Femur (tissue), 1 donor: ENCODE data around the gene GRM1.

Source experiments
- DNase-seq: peaks from one replicate; pipeline ENCODE4 v3.0.0-alpha.2; 2017

GRM1 gene

DNA sequence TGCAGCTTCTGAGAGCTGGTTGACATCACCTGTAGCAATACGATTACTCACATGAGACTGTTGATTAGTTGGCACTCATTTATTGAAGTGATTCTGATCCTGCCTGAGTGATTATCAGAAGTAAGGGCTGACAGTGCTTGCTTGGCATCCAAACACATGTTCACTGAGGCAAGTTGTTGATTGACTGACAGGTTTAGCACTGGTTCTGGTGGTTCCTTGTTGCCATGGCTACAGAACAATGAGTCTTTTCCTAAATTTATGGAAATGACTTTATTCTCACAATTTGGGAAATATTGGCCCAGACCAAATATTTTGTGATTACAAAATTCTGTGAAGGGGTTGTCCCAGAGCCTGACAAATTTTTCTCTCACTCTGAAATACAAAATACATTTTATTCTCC is 368.8 kb downstream of the GRM1 start:
- no peak for DNase-seq

DNA sequence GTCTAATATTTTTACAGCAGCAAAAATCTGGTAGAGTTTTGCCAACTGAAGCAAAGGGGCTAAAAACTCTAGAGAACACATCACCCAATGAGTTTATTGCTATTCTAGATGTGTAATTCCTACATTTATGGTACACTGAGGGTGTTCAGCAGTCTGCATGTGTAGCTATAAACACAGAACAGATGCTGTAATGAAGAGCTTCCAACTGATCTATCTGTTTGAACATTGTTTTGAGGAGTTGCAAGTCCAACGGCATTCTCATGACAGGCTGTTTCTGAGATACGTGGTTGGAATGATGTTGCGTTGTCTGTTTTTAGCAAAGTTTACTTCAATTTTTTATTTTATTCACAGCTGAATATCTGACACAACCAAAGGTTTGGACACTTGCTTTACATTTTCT is 373.6 kb downstream of the GRM1 start:
- DNase-seq, result no peak

DNA sequence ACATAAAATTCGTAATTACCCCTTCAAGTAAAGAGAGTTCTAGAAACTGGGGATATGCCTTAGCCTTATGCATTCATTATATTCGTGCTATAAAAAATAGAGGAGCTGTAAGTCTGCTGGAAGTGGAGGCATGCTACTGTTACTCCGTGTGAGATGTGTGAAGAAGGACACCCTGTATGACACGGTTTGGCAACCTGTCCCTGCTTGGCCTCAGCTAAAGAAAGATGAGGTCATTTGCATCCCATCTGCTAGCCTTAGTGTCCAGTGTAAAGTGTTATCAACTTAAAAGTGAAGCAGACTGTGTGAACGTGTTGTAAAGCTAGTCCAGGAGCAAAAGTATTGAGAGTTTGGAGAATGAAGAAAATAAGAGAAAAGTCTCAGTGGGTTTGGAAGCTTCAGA is 379.7 kb downstream of the GRM1 start:
- no peak for DNase-seq

DNA sequence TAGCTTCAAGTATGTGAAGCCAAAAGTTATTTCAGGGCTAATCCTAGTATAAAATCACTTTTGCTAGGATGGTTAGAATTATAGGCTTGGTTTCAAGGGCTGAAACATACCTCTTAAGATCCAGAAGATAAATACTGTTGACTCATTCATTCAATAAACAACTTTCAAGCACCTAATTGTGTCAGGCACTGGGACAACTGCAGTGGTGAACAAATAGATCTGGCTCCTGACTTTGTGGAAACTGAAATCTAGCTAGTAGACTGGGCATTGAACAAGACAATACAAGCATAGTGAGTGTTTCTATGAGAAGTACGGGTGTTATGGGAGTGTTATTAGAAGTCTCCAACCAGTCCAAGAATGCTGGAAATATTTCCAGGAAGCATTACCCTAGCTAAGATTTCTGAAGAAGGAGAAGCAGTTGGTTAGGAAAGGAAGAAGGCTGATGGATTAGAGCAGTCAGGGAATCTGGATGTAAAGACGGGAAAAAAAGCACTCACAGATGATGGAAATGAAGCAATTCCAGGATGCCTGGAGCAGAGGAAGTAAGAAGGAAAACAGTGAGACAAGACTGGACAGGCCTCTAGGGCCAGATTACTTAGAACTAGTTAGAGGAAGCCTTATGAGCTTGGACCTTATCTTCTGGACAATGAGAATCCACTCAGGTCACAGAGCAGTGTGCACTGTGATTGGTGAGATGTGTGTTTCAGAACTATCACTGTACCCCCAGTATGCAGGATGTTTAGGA is 382.2 kb downstream of the GRM1 start:
- DNase-seq, result no peak

- no peak for DNase-seq
Observed at GRCh38 chr6:146419576-146419975, 390.7 kb downstream of the GRM1 start.

GRCh38 chr6:146420255-146420654 is 391.4 kb downstream of the GRM1 start:
- DNase-seq, result no peak

GRCh38 chr6:146422789-146423375 is 394.0 kb downstream of the GRM1 start:
- no peak for DNase-seq

DNA sequence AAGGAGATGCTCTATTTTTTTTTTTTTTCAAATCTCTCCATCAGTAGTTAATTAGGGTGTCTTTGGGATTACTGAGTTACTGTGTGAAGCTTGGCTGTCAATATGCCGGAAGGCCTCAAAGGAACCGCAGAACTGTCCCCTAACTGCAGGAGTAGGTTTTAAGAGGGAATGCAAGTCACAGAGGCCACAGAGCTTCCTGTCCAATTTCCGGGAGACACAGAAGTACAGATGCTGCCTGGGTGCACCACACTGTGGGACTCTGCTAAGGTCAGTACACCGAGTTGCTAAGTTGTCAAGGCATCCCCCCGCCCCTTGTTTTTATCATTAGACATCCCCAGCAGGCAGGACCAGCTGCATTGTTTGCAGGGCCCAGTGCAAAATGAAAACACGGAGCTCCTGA is 394.6 kb downstream of the GRM1 start:
- DNase-seq, result no peak

DNA sequence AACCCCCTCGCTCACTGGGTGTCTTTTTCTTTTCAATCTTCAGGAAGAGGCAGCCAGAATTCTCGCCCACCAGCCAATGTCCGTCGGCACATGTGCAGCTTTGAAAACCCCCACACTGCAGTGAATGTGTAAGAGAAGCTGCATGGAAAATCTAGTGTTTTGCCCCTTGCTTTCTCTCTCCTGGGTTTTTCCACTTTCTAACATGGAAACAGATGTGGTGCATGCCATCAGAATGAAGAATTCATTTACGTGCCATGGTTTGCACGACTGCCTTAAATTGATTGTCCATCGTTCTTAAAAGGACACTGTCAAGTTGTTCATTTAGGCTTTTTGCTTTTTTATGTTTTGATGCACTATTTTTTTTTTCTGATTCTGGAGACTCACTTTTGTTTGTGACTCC is 397.7 kb downstream of the GRM1 start:
- DNase-seq, result peak; percentile 23

- no peak for DNase-seq
Observed at GRCh38 chr6:146429831-146430230, 401.0 kb downstream of the GRM1 start.

DNA sequence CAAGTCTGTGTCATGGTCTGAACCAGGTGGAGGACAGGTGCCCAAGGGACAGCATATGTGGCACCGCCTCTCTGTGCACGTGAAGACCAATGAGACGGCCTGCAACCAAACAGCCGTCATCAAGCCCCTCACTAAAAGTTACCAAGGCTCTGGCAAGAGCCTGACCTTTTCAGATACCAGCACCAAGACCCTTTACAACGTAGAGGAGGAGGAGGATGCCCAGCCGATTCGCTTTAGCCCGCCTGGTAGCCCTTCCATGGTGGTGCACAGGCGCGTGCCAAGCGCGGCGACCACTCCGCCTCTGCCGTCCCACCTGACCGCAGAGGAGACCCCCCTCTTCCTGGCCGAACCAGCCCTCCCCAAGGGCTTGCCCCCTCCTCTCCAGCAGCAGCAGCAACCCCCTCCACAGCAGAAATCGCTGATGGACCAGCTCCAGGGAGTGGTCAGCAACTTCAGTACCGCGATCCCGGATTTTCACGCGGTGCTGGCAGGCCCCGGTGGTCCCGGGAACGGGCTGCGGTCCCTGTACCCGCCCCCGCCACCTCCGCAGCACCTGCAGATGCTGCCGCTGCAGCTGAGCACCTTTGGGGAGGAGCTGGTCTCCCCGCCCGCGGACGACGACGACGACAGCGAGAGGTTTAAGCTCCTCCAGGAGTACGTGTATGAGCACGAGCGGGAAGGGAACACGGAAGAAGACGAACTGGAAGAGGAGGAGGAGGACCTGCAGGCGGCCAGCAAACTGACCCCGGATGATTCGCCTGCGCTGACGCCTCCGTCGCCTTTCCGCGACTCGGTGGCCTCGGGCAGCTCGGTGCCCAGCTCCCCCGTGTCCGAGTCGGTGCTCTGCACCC is 405.2 kb downstream of the GRM1 start:
- peak; percentile 34 for DNase-seq

DNA sequence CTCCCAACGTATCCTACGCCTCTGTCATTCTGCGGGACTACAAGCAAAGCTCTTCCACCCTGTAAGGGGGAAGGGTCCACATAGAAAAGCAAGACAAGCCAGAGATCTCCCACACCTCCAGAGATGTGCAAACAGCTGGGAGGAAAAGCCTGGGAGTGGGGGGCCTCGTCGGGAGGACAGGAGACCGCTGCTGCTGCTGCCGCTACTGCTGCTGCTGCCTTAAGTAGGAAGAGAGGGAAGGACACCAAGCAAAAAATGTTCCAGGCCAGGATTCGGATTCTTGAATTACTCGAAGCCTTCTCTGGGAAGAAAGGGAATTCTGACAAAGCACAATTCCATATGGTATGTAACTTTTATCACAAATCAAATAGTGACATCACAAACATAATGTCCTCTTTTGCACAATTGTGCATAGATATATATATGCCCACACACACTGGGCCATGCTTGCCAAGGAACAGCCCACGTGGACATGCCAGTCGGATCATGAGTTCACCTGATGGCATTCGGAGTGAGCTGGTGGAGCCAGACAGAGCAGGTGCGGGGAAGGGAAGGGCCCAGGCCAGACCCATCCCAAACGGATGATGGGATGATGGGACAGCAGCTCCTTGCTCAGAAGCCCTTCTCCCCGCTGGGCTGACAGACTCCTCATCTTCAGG is 406.0 kb downstream of the GRM1 start:
- DNase-seq, result no peak

GRCh38 chr6:146441907-146442306 is 413.0 kb downstream of the GRM1 start:
- DNase-seq, result no peak

GRCh38 chr6:146444189-146444588 is 415.3 kb downstream of the GRM1 start:
- no peak for DNase-seq

DNA sequence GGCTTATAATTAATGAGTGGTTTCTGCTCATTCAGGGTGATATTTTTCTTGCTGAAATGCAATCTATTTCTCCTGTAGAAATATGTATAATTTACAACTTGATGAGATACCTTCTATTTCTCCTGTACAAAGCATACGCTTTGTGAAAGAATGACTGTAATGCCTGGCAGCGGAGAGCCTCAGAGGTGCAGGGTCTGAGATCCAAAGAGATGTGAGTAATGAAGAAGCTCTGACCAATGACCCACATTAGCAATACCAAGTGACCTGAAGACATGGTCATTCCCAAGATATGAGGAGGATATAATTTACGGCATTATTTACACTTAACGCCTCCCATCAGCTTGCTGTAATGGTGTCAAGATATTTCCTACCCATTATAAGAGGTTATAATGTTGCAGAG is 416.4 kb downstream of the GRM1 start:
- DNase-seq, result no peak

GRCh38 chr6:146456886-146457285 is 428.0 kb downstream of the GRM1 start:
- no peak for DNase-seq

- DNase-seq, result no peak
Observed at GRCh38 chr6:146460941-146461340, 432.1 kb downstream of the GRM1 start.

DNA sequence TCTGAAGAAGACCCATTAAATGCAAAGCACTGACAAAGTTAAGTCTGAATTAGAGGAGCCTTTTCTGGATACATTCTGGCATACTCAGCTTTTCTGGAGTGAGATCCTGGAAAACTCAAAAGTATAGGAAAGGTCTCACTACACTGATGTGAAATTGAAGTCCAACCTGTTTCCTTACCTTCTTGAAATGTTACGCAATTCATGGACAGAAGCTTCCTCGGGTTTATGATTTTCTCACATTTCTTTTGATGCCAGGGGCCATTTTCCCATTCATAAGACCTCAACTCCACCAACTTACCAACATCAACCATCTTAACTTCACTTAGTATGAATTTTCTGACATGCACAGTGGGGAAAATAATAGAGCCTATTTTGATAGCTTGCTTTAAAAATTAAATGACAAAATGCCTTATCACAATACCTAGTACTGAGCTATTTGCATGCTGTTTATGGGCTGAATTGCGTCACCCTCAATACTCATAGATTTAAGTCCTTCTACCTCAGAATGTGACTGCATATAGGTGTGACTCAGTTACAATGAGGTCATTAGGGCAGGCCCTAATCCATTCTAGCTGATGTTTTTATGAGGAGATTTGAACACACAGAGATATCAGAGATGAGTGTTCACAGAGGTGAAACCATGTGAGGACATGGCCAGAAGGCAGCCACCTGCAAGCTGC is 441.4 kb downstream of the GRM1 start:
- DNase-seq, result no peak

GRCh38 chr6:146472918-146473317 is 444.1 kb downstream of the GRM1 start:
- DNase-seq, result no peak

GRCh38 chr6:146481527-146481926 is 452.7 kb downstream of the GRM1 start:
- DNase-seq, result no peak

GRCh38 chr6:146484411-146484810 is 455.5 kb downstream of the GRM1 start:
- no peak for DNase-seq
